Common myeloid progenitor, CD34-positive (primary cell): ENCODE results near the gene SHISAL2A.

Source experiments
- CTCF ChIA-PET: fragments of 350-600 bp; sonication (Branson Sonifier 250); formaldehyde crosslinking; loops from one replicate; lab custom pipeline; 2021; ENCODE audit warnings: antibody characterized with exemption; lab: Charles Lee
- POLR2A ChIA-PET: fragments of 350-600 bp; sonication (Branson Sonifier 250); formaldehyde crosslinking; loops from one replicate; lab custom pipeline; 2021; ENCODE audit warnings: antibody characterized with exemption; lab: Charles Lee
- DNase-seq, 3 donors: peaks; one replicate each; pipeline versions ENCODE4 v3.0.0 to v3.0.0-alpha.2; 2013
- H3K27ac ChIP-seq, 2 experiments: 1 replicate in 1 of 2; 2 replicates in 1 of 2; pipeline ENCODE4 v1.7.0; 2013; ENCODE audit warnings: inconsistent platforms in 2 of 2, low read length in 2 of 2, mild to moderate bottlenecking in 2 of 2, low read depth in 1 of 2, moderate library complexity in 1 of 2; ENCODE audit not compliant: severe bottlenecking in 2 of 2, insufficient read depth in 1 of 2, poor library complexity in 1 of 2
- H3K27me3 ChIP-seq, 5 experiments: replicated peaks in 2 of 5; 1 replicate in 3 of 5; 2 replicates in 2 of 5; pipeline versions ENCODE4 v1.6.1 to v1.7.0; 2013; ENCODE audit warnings: low read length in 4 of 5, mild to moderate bottlenecking in 2 of 5, moderate library complexity in 2 of 5, inconsistent platforms in 1 of 5; ENCODE audit not compliant: insufficient read depth in 5 of 5, control insufficient read depth in 4 of 5
- H3K36me3 ChIP-seq, 4 experiments: 1 replicate in 2 of 4; 2 replicates in 2 of 4; pipeline versions ENCODE4 v1.6.1 to v1.7.0; 2013; ENCODE audit warnings: low read length in 3 of 4, control low read depth in 1 of 4, mild to moderate bottlenecking in 1 of 4; ENCODE audit not compliant: control insufficient read depth in 4 of 4, insufficient read depth in 4 of 4
- H3K4me1 ChIP-seq, 4 experiments: 1 replicate in 3 of 4; 2 replicates in 1 of 4; pipeline versions ENCODE4 v1.6.1 to v1.7.1; 2013; ENCODE audit warnings: low read length in 3 of 4, mild to moderate bottlenecking in 3 of 4, control low read depth in 1 of 4, inconsistent platforms in 1 of 4, moderate library complexity in 1 of 4; ENCODE audit not compliant: control insufficient read depth in 4 of 4, insufficient read depth in 4 of 4; ENCODE audit errors: control extremely low read depth in 1 of 4
- H3K4me3 ChIP-seq, 7 experiments: 1 replicate in 4 of 7; 2 replicates in 3 of 7; pipeline versions ENCODE4 v1.5.1 to v1.7.0; 2013; ENCODE audit warnings: mild to moderate bottlenecking in 7 of 7, low read length in 6 of 7, moderate library complexity in 6 of 7, inconsistent platforms in 2 of 7, low read depth in 2 of 7, control low read depth in 1 of 7; ENCODE audit not compliant: insufficient read depth in 4 of 7, control insufficient read depth in 1 of 7; ENCODE audit errors: extremely low read depth in 1 of 7
- H3K9me3 ChIP-seq, 5 experiments: 1 replicate in 4 of 5; 2 replicates in 1 of 5; pipeline versions ENCODE4 v1.6.1 to v1.7.1; 2013; ENCODE audit warnings: low read length in 4 of 5, mild to moderate bottlenecking in 2 of 5, inconsistent platforms in 1 of 5, low read depth in 1 of 5, moderate library complexity in 1 of 5; ENCODE audit not compliant: control insufficient read depth in 4 of 5, insufficient read depth in 2 of 5; ENCODE audit errors: control extremely low read depth in 1 of 5
- WGBS: methylation state at CpG from one replicate; pipeline ENCODE4 v1.1.5; 2013; ENCODE audit not compliant: insufficient coverage; 5-methylcytosine and 5-hydroxymethylcytosine counted together

Gene SHISAL2A

GRCh38 chr1:52665006-52665941 is 32.3 kb downstream of the SHISAL2A start:
- Histone ChIP-seq H3K4me1 (no peaks in the 10 kb centered on the region), H3K27me3 (no peaks in the 10 kb centered on the region), H3K36me3 (no peaks in the 10 kb centered on the region), H3K9me3 (no peaks in the 10 kb centered on the region), H3K4me3 (no peak overlapping the region), H3K27ac (no peak overlapping the region)
- DNase-seq: no peak
- WGBS: 89% methylated on average over 6 of the region's 8 CpGs
- CTCF ChIA-PET: interaction anchor here (2.1 kb wide), 1 partner anchor 9 kb away, joined by 5 read pairs; no protein-coding TSS in a partner anchor
- POLR2A ChIA-PET: no interaction called here

- CTCF ChIA-PET: interaction anchor here (1.0 to 1.3 kb wide), 3 partner anchors 19 to 539 kb away, joined by 3 read pairs; no protein-coding TSS in a partner anchor
- Histone ChIP-seq H3K27me3 (no peaks in the 10 kb centered on the region), H3K36me3 (no peaks in the 10 kb centered on the region), H3K9me3 (no peaks in the 10 kb centered on the region), H3K27ac (no peak overlapping the region), H3K4me1 (no peaks in the 10 kb centered on the region), H3K4me3 (no peak overlapping the region)
- WGBS: 89% methylated on average over 4 of the region's 5 CpGs
- POLR2A ChIA-PET: no interaction called here
- no peak for DNase-seq
Measured at GRCh38 chr1:52667290-52667689, 34.3 kb downstream of the SHISAL2A start.

- no peak overlapping the region for H3K27ac ChIP-seq
- H3K4me1 ChIP-seq: no peaks in the 10 kb centered on the region
- DNase-seq: no peak
Measured at GRCh38 chr1:52667984-52668383, 35.0 kb downstream of the SHISAL2A start.

GRCh38 chr1:52668711-52669110 is 35.7 kb downstream of the SHISAL2A start:
- CTCF ChIA-PET: interaction anchor here (0.8 to 1.6 kb wide), 3 partner anchors 8 to 144 kb away, joined by 3 to 5 read pairs (median 4); no protein-coding TSS in a partner anchor
- no peaks in the 10 kb centered on the region for H3K9me3 ChIP-seq
- H3K27me3 ChIP-seq: no peaks in the 10 kb centered on the region
- WGBS: 100% methylated on average over 2 of the region's 2 CpGs
- H3K36me3 ChIP-seq: no peaks in the 10 kb centered on the region
- H3K27ac ChIP-seq: no peak overlapping the region
- DNase-seq: no peak
- H3K4me3 ChIP-seq: no peak overlapping the region
- no peaks in the 10 kb centered on the region for H3K4me1 ChIP-seq
- POLR2A ChIA-PET: no interaction called here

More at GRCh38 chr1:52667984-52668383, 35.0 kb downstream of the SHISAL2A start:
- WGBS: 94% methylated on average over 2 of the region's 3 CpGs
- no peaks in the 10 kb centered on the region for H3K9me3 ChIP-seq
- no peaks in the 10 kb centered on the region for H3K27me3 ChIP-seq
- H3K36me3 ChIP-seq: no peaks in the 10 kb centered on the region
- CTCF ChIA-PET: interaction anchor here (0.6 to 1.3 kb wide), 4 partner anchors 9 to 289 kb away, joined by 3 read pairs; no protein-coding TSS in a partner anchor
- POLR2A ChIA-PET: no interaction called here
- H3K4me3 ChIP-seq: no peak overlapping the region

- 100% methylated on average over 1 of the region's 1 CpG for WGBS
- POLR2A ChIA-PET: no interaction called here
- Histone ChIP-seq H3K27ac (no peak overlapping the region), H3K27me3 (no peaks in the 10 kb centered on the region), H3K36me3 (no peaks in the 10 kb centered on the region), H3K9me3 (no peaks in the 10 kb centered on the region), H3K4me3 (no peak overlapping the region), H3K4me1 (peaks cover 1 to 9% (median 4%) of the 10 kb centered on the region in 4 experiments)
- CTCF ChIA-PET: interaction anchor here (1.6 kb wide), 1 partner anchor 16 kb away, joined by 5 read pairs; no protein-coding TSS in a partner anchor
- DNase-seq: no peak
Measured at GRCh38 chr1:52669696-52670095, 36.7 kb downstream of the SHISAL2A start.

GRCh38 chr1:52670604-52671003 is 37.6 kb downstream of the SHISAL2A start:
- H3K36me3 ChIP-seq: no peaks in the 10 kb centered on the region
- ChIA-PET CTCF (no interaction called here), POLR2A (no interaction called here)
- no peak overlapping the region for H3K27ac ChIP-seq
- no peaks in the 10 kb centered on the region for H3K27me3 ChIP-seq
- H3K4me3 ChIP-seq: no peak overlapping the region
- no peaks in the 10 kb centered on the region for H3K9me3 ChIP-seq
- no CpG with 5 or more reads among the region's 2 CpGs for WGBS
- peaks cover 3 to 15% (median 9%) of the 10 kb centered on the region in 4 experiments for H3K4me1 ChIP-seq
- no peak for DNase-seq

- H3K36me3 ChIP-seq: no peaks in the 10 kb centered on the region
- no peaks in the 10 kb centered on the region for H3K27me3 ChIP-seq
- H3K9me3 ChIP-seq: no peaks in the 10 kb centered on the region
- 0% methylated on average over 1 of the region's 1 CpG for WGBS
- H3K27ac ChIP-seq: no peak overlapping the region
- H3K4me1 ChIP-seq: peaks cover 3 to 15% (median 9%) of the 10 kb centered on the region in 4 experiments
- DNase-seq: no peak
- POLR2A ChIA-PET: no interaction called here
- CTCF ChIA-PET: interaction anchor here (1.4 kb wide), 1 partner anchor 13 kb away, joined by 5 read pairs; no protein-coding TSS in a partner anchor
- no peak overlapping the region for H3K4me3 ChIP-seq
Measured at GRCh38 chr1:52672946-52673345, 40.0 kb downstream of the SHISAL2A start.
